ENCODE results near the gene NTMT1.

- no peak for TF ChIP-seq CTCF (IDR thresholded peaks at IDR 0.05)
- no peak for TF ChIP-seq MAFK (IDR thresholded peaks at IDR 0.05; ENCODE audit: partially characterized antibody)
- TF ChIP-seq EP300 (IDR thresholded peaks at IDR 0.05), result no peak
- TF ChIP-seq REST (IDR thresholded peaks at IDR 0.05), result no peak
These were observed 19.0 kb upstream of the NTMT1 start for GRCh38 chr9:129607027-129607387.

All from A549 (cell line).